NCI-H2227 treated with DMSO at 0.1 percent for 48 hours (cell line): Measurements from ENCODE around the gene SLC36A2.

ENCODE experiments used
- DNase-seq: peaks from one replicate; lab custom pipeline; 2025; lab: John Stamatoyannopoulos, UW

Gene SLC36A2

GRCh38 chr5:151283120-151283825 is 64.1 kb downstream of the SLC36A2 start:
- DNase-seq: no peak

GRCh38 chr5:151281001-151281639 is 66.2 kb downstream of the SLC36A2 start:
- DNase-seq: no peak

GRCh38 chr5:151280443-151280842 is 66.9 kb downstream of the SLC36A2 start:
- DNase-seq: no peak

GRCh38 chr5:151278845-151279244 is 68.5 kb downstream of the SLC36A2 start:
- DNase-seq: no peak

DNA sequence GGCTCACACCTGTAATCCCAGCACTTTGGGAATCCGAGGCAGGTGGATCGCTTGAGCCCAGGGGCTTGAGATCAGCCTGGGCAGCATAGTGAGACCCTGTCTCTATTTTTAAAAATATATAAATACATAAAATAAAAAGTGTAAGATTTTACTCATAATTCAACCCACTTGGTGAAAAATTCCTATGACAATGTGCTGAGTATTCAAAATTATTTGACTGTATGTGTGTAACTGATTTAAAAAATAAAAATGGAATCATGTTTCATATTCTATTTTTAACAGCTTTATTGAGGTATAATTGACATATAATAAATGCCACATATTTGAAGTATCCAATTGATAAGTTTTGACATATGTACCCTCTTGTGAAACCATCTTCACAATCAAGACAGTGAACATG is 71.6 kb downstream of the SLC36A2 start:
- no peak for DNase-seq

DNA sequence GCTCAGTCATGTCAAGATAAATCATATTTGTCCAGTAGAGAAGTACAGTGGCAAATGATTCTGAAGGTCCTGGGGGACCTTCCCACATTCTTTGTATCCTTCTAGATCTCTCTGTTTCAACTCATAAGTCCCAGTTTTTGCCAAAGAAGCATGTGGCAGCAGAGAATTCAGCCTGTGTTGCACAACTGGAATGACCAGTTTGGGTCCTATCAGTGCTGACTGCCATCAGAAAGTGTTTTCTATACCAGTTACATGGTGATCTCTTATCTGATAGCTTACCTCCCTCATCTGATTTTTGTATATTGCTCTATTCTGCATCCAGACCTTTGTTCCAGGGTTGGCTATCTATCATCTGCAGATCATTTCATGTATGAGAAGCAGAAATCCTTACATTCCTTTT is 72.7 kb downstream of the SLC36A2 start:
- no peak for DNase-seq

- DNase-seq: no peak
These were observed 76.0 kb downstream of the SLC36A2 start for GRCh38 chr5:151271336-151271735.

- no peak for DNase-seq
These were observed 76.8 kb downstream of the SLC36A2 start for GRCh38 chr5:151270599-151270998.

DNA sequence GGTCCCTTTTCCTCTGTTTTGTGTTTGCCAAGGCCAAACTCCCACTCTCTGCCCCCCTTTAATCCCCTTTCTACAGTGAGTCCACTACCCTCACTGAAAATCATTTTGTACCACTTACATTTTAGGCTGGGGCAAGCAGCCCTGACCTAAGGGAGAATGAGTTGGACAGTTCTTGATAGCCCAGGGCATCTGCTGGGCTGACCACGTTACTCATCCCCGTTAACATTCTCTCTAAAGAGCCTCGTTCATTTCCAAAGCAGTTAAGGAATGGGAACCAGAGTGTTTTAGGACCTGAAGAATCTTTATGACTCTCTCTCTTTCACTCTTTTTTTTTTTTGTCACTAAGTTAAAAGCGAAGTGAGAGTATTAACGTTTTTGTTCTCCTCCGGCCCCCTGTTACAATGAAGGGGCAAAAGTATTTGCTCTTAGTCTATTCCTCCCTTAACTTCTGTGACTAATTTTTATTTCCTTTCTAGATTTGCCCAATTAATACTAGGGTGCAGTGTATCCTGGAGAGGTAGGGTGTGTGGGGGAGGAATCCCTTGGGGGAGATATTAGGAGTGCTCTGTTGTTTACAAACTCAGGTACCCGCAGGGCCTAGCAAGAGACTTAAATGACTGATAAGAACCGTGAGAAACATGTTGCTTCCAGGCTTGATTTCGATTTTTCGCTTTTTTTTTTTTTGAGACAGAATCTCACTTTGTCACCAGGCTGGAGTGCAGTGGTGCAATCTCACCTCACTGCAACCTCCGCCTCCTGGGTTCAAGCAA is 79.7 kb downstream of the SLC36A2 start:
- DNase-seq: no peak
